HG02884 (cell line): Measurements from ENCODE around the gene SYNGR3.
"Not testable (repeated sequence)": the region's sequence is repeated elsewhere in the genome, so short reads cannot be mapped to it uniquely, and the experiment has no call there.

Experiments
- ATAC-seq: cut with Tn5 transposase; IDR thresholded peaks from one replicate; pipeline ENCODE4 v1.9.1; 2021; ENCODE audit warnings: mild to moderate bottlenecking, moderate library complexity; ENCODE audit not compliant: unreplicated experiment

SYNGR3 gene

DNA sequence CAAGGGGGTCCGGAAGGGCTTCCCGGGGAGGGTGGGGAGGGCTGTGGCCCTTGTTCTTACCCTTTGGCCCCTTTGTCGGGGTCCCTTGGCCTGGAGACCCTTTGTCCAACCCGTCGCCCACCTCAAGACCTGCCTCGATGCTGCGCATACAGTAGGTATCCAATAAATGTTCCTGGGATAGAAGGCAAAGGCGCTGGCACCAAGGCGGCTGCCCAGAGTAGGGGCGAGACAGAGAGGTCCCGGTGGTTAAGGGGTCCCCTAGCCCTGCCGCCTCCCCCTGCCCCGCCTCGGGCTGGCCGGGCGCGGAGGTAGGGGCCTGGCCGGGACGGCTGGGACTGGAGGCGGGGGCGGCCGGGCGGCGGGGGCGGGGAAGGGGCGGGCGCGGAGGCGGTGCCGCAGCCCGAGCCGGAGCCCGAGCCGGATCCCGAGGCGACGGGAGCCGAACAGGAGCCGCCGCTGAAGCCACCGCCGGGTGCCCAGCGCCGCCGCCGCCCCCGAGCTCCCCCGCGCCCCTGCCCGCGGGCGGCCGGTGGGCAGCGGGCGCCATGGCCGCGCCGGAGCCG, 36.8 kb downstream of the SYNGR3 start, which contains the start of gene NHERF2:
NHERF2 (plus strand) TSS at position 442 of the 563 bp plus-strand sequence; CDS start at position 546, 104 bp downstream.
- no peak for ATAC-seq

DNA sequence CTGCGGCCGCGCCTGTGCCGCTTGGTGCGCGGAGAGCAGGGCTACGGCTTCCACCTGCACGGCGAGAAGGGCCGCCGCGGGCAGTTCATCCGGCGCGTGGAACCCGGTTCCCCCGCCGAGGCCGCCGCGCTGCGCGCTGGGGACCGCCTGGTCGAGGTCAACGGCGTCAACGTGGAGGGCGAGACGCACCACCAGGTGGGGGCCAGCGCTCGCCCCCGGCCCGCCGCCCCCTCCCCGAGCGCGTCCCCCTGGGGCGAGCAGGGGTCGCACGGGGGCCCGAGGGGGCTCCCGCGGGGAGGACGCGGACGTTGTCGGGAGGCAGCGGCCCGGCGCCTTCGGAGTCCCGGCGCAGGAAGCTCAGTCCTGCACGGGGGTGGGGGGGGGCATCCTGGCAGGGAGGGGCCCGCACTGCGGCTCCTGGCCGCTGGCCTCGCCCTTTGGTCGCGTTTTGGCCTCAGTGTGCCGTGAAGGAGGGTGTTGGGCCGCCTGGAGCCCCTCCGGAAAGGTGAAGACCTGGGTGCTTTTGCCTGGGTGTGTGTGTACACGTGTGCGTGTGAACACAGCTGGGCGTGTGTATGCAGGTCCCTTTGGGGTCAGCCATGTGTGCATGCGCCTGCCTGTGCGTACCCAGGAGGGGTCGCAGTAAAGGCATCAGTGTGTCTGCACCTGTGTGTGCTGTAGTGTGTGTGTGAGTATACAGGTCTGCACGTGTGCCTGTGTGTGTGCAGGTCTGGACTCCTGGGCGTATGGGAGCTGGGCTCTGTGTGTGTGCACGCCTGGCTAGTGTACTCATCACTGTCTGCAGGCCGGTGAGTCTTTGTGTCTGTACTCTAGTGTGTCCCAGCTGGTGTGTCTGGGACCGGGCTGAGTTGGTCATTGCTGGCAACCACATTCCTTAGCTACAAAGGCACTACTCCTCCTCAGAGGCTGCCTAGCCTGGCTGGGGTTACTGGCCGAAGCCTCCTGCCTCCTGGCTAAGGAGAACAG, 37.5 kb downstream of the SYNGR3 start:
- no peak for ATAC-seq

DNA sequence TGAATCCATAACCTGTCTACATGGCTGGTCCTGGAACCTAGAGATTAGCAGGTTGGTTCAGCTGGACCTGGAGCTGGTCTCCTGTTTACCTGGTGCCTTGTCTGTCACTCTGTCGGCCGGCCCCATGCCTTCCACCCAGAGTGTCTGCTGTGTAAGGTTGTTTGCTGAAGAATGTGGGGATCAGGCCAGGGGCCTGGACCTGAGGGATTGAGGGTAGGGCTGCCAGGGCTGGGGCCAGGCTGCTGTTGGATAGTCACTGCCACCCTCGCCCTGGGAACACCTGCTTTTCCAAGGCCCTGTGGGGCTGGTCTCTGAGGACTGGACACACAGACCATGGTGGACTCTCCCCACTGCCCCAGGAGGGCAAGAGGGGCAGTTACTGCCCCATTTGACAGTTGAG, 38.4 kb downstream of the SYNGR3 start:
- no peak for ATAC-seq

DNA sequence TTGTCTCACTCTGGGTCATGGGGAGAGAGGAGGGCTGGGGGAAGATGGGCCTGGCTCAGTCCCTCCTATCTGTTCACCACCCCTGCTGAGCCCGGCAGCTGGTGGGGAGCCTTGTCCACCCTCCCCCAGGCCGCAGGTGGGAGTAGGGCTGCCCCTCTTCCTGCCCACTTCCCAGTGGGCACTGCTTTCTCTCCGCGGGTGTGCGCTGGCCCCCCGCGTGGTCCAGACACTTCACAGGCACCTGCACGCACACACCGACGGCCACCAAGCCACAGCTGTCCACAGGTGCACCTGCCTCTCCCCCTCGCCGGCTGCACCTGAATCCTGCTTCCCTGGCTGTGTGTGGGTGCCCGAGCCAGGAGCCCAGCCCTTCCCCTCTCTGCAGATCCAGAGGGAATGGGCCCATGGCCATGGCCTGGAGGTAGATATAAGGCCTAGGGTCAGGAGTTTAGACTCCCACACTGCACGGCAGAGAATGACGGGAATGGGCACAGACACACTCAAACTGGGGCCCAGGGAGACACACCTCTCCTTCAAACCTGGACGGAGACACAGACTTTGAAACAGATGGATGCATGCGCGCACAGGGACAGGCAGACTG, 39.0 kb downstream of the SYNGR3 start:
- ATAC-seq: no peak

DNA sequence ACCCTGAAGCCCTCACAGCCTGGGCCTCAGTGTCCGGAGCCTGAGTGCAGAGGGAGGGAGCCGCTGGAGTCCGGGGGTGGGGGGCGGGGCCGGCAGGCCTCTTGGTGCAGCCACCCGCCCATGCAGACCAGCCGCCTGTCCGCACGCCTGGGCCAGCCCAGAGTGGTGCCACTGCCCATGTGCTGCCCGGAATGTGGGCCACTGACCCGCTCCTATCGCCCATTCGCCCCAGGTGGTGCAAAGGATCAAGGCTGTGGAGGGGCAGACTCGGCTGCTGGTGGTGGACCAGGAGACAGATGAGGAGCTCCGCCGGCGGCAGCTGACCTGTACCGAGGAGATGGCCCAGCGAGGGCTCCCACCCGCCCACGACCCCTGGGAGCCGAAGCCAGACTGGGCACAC, 39.6 kb downstream of the SYNGR3 start:
- no peak for ATAC-seq

DNA sequence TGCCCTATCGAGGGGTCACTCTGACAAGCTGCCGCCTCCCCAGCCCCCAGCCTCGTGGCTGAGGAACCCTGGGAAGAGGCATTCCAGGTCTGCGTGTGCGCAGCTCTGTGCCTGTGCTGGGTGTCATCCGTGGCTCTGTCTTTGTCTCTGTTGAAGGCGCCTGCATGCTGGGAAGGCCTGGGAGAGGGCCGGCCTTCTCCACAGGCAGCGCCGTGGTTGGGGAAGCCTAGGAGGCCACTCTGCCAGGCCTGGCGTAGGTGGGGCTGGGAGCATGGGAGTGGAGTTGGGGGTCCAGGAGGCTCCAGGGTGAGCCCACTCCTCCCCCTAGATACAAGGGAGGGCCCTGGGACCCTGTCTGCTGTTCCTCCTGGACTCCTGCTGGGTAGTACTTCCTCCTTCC, 40.3 kb downstream of the SYNGR3 start:
- ATAC-seq: no peak

DNA sequence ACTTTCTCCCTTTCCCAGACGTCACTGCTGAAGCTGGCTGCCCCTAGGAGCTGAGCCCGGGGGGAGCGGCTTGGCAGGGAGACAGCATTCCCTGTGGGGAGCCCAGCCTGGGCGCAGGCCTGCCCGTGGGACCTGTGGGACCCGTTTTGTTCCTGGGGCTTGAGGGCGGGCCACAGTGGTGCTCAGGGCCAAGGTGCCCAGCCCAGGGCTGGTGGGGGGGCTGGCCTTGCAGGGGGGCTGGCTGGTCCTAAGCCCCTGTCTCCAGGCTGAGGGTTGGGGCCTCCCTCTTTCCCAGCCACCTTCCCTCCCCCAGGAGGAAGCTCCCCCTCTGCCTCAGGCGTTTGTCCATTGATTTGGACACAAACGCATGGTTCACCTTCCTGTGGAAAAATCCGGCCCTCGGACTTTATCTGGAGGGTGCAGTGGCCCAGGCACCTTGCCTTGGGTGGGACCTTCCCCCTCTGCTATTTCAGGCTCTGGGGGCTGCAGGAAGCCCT, 41.4 kb downstream of the SYNGR3 start:
- no peak for ATAC-seq

DNA sequence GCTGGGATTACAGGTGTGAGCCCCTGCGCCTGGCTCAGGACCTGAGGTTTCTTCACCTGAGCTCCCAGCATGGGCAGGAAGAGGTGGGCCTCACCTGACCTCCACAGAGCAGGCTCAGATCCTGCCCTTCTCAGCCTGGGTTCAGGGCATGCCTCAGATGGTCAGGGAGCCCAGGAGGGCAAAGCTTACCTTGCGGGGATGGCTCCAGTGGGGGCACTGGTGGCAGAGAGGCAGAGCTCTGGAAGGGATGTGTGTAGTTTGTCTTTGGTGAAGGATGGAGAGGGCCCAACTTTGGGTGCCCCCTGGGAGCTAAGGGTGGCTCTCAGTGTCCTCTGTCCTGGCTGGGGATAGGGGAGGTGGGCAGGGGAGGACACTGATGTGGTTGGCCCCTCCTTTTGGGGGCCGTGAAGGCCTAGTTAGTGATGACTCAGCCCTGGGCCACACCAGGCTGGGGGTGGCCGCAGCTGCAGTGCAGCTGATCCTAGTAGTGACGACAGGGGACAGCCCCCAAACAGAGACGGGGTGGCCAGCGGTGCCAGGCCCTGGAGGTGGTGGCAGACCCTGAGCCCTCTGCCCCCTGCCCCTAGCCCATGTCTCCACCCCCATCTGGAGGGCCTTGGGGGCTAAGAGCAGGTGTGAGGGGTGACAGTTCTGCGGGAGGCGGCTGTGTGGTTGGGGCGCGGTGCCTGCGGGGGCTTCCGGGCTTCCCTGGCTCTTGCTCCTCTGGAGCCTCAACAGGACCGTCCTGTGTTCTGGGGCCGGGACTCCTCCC, 42.7 kb downstream of the SYNGR3 start:
- ATAC-seq: no peak

DNA sequence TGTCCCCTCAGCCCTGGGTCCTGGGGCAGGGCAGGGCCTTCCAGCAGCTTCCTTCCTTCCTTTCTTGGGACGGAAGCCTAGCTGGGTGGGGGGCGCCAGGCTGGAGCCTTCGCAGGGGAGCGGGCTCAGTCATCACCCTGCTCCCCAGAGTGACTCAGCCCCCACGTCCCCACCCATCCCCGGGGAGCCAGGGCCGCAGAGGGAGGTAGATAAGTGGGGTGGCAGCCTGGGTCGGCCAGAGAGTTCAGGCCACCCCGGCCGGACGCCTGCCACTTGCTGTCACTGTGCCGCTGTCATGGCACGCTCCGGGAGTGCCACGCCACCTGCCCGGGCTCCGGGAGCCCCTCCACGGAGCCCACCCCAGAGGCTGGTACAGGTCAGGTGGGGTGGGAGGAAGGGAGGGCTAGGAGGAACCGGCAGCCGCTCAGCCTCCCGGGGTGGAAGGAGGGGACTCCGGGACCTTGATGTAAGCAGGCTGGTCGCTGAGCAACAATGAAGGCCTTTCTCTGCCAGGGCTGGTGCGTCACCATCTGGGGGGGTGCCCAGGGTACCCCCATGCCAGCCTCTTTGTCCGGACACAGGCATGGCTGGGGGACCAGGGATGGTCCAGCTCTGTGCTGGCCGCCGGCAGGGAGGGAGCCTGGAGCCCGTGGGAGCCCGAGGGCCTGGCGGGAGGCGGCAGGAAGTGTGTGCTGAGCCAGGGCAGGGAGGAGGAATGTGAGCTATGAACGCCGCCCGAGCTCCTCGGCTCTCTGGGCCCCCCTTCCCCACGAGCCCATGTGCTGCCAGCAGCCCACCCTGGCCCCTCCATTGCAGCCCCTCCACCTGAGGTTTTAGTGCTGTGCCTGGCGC, 43.5 kb downstream of the SYNGR3 start:
- ATAC-seq: no peak

DNA sequence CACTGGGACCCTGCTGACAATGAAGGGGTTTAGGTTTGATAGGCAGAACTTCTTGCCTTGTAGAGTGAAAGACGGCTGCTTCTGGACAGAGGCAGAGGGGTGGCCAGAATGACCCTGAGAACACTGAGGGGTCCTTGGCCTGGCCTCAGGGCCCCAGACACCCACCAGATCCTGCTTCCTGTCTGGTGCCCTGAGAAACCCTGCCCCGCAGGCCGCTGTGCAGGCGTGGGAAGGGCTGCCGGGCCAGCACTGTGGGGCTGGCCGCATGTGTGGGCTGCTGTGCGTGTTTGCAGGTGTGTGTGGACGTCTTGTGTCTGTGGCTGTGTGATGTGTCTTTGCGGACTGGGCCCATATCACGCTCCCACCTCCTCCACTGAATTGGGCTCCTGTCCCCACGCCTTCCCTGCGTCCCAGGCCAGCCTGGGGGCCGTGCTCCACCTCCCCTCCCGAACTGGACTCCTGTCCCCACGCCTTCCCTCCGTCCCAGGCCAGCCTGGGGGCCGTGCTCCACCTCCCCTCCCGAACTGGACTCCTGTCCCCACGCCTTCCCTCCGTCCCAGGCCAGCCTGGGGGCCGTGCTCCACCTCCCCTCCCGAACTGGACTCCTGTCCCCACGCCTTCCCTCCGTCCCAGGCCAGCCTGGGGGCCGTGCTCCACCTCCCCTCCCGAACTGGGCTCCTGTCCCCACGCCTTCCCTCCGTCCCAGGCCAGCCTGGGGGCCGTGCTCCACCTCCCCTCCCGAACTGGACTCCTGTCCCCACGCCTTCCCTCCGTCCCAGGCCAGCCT, 44.3 kb downstream of the SYNGR3 start:
- ATAC-seq: not testable (repeated sequence)

DNA sequence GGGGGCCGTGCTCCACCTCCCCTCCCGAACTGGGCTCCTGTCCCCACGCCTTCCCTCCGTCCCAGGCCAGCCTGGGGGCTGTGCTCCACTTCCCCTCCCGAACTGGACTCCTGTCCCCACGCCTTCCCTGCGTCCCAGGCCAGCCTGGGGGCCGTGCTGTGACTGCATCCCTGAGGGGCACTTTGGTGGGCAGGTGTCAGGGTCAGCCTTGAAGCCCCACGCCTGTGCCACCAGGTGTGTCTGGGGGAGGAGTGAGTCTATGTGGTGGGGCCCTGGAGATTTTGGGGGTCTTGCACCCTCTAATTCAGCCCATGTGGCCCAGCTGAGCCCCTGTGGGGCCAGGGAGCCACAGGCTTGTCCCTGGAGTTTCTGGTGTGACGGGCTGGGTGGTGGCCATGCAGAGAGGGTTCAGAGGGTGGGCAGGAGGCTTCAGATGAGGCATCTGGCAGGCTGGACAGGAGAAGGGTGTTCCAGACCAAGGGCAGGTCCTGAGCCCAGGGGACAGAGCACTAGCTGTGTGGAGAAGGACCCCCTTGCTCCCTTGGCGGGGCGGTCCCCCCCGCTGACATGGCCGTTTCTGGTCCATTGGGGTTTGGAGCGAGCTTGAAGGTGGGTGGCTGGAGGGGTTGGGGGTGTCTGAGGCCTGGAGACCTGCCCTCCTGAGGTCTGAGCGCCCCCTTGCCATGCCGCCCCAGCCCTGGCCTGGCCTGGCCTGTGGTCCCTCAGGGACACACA, 45.1 kb downstream of the SYNGR3 start:
- ATAC-seq: no peak

DNA sequence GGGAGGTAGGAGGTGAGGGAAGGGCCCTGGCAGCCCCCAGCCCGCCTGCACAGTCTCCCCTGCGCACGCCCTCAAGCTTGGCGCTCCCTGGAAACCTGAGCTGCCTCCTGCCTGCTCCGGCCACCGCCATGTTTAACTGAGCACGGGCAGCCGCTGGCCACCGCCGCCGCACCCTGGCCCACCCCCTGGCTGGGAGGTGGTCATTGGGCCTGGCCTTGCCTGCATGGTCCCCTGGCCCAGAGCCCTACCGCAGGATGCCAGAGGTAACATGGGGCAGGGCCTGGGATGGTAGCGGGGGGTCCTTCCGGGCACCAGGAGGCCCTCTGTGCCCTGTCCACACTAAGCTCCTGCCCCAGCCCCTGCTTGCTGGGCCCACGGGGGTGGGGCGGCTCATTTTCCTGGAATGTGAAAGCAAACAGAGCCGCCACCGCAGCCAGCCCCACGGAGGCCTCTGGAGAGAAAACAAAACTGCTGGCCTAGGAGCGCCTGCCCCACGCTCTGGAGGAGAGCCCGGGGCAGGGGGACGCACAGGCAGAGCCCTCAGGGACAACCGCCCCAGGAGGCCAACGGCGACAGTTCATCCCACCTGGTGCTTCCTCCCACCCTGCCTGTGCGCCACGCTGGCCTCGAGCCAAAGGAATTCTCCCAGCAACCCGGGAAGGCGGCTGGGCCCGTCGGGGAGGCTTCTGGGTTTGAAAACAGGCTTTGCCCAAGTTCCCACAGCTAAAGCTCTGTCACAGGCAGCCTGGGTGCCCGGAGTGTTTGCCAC, 45.8 kb downstream of the SYNGR3 start:
- no peak for ATAC-seq

DNA sequence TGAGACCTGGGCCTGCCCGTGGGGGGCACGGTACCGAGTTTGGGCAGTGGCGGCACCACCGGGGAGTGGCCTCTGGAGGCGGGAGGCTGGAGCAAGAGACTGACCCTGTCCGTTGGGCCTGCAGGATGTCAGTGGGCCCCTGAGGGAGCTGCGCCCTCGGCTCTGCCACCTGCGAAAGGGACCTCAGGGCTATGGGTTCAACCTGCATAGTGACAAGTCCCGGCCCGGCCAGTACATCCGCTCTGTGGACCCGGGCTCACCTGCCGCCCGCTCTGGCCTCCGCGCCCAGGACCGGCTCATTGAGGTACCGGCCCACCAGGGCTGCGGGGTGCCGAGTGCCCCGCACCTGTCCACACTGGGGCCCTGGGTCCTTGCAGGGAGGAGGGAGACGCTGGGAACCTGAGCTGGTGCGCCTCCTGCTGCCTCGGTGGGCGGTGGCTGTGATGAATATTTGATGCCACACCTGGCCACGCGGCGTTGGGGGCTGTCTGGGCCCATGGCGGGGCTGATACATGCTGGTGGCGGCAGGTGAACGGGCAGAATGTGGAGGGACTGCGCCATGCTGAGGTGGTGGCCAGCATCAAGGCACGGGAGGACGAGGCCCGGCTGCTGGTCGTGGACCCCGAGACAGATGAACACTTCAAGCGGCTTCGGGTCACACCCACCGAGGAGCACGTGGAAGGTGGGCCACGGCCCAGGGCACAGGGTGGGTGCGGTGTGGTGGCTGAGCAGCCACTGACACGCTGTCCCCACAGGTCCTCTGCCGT, 46.6 kb downstream of the SYNGR3 start:
- no peak for ATAC-seq

DNA sequence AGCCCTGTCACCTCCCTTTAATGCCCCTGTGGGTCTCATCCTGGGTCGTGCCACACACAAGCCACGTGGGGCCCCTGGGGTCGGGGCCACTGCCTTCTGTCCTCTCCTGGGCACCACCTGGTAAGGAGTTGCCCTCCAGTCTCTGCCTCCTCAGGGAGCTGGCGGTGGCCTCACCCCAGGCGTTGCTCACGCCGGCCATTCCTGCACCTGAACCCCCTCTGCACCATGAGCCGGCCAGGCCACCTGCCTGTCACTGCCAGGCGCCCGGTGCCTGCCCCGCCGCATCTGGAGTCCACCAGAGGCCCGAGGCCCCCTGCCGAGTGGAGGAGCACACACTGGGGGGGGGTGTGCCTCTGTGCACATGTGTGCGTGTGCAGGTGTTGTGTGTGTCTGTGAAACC, 47.3 kb downstream of the SYNGR3 start:
- no peak for ATAC-seq

DNA sequence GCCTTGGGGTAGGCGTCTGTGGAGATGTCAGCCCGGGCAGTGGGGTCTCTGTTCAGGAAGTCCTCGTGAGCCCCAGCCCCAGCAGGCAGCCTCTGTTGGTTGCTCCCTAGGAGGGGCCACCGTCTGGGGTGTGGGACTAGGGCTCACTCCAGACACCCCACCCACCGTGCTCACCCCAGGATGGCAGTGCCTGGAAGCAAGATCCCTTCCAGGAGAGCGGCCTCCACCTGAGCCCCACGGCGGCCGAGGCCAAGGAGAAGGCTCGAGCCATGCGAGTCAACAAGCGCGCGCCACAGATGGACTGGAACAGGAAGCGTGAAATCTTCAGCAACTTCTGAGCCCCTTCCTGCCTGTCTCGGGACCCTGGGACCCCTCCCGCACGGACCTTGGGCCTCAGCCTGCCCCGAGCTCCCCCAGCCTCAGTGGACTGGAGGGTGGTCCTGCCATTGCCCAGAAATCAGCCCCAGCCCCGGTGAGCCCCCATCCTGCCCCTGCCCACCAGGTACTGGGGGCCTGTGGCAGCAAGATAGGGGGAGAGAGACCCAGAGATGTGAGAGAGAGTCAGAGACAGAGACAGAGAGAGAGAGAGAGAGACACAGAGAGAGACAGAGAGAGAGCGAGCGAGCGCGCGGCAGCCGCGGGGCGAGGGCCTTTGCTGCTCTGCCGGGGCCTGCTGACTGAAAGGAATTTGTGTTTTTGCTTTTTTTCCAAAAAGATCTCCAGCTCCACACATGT, 48.0 kb downstream of the SYNGR3 start:
- ATAC-seq: no peak
